GM10266 (cell line): ENCODE measurements around the gene ACMSD.

Source experiments
- DNase-seq: peaks from one replicate; pipeline ENCODE4 v3.0.0; 2012; ENCODE audit errors: extremely low spot score
- TF ChIP-seq, protein P1 (sequence below): IDR thresholded peaks from 2 replicates; pipeline ENCODE4 v1.5.1; 2012; ENCODE audit warnings: mild to moderate bottlenecking, low read depth; ENCODE audit not compliant: control insufficient read depth, insufficient read depth; ENCODE audit errors: missing control alignments

Gene ACMSD

DNA sequence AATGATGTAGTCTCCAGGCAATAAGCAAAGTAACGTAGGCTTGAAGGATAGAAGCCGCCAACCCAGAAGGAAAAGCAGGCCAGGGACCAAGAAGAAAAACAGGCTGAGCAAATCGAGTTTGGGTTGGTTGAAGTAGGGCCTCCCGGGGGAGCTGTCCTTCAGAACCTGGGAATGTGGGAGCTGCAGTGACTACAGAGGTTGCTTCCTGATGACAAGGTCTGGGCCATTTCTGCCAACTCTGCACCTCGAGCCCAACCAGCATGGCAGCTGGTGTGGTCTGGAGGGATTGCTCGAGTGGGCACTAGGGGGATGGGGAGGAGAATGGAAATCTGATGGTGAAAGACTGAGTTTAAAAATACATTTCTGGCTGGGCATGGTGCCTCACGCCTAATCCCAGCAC is 14.1 kb downstream of the ACMSD start:
- no peak for DNase-seq
- TF ChIP-seq, protein P1, sequence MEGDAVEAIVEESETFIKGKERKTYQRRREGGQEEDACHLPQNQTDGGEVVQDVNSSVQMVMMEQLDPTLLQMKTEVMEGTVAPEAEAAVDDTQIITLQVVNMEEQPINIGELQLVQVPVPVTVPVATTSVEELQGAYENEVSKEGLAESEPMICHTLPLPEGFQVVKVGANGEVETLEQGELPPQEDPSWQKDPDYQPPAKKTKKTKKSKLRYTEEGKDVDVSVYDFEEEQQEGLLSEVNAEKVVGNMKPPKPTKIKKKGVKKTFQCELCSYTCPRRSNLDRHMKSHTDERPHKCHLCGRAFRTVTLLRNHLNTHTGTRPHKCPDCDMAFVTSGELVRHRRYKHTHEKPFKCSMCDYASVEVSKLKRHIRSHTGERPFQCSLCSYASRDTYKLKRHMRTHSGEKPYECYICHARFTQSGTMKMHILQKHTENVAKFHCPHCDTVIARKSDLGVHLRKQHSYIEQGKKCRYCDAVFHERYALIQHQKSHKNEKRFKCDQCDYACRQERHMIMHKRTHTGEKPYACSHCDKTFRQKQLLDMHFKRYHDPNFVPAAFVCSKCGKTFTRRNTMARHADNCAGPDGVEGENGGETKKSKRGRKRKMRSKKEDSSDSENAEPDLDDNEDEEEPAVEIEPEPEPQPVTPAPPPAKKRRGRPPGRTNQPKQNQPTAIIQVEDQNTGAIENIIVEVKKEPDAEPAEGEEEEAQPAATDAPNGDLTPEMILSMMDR: no peak

DNA sequence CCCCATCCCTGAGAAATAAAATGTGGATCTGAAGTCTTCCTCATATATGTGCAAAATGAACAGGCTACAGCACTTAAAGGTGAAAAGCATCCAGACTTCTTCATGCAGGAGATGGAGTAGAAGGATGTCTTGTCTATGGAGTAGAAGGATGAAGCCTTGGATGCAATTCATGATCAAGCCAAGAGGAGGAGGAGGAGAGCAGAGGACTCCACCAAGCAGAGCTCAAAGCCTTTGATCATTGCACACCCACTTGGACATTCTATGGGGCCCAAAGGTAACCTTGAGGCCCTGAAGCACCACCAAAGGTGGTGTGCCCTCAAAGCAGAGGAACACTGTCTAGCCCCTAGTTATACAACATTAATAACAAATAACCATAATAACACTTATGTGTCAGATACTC is 17.3 kb downstream of the ACMSD start:
- TF ChIP-seq, protein P1: no peak
- DNase-seq: no peak

DNA sequence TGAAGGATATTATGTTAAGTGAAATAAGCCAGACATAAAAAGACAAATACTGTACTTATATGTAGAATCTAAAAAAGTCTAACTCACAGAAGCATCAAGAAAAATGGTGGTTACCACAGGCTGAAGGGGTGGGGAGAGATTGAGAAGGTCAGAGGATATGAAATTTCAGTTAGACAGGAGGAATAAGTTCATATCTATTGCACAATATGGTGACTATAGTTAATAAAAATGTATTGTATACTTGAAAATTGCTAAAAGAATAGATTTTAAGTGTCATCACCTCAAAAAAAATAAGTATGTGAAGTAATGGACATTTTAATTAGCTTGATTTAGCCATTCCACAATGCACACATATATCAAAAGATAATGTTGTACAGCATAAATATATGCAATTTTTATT is 19.8 kb downstream of the ACMSD start:
- TF ChIP-seq, protein P1: no peak
- DNase-seq: no peak

DNA sequence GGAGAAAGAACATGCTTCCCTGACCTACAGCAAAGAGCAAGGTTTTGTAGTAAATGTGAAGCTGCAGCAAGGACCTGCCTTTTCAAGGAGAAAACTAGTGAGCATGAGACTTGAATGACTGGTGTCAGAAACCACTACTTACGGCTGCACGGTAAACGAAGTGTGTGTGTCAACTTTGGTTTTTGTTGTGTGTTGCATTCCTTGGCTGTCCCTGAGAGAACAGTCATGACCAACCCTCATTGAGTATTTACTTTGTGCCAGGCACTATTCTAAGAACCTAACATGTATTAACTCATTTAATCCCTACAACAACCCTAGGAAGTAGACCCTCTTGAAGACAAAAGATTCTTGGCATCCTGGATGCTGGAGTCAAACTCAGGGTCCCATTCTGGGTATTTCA is 22.8 kb downstream of the ACMSD start:
- TF ChIP-seq, protein P1: no peak

DNA sequence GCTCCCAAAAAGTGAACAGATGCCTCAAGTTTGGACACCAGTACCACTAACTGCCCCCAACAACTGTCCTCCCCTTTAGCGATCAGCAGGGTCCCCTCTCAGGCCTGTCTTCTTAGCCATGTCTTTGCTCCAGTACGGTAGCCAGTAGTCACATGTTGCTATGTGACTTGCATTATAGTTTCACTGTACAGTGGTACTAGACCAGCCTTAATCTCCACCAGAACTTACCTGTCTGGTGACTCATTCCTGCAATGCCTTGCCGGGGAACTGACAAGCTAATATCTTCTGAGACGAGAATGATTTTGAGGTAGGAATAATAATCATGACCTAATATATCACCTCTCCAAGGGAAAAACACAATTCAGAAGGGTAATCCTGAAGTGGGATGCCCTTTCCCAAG is 23.7 kb downstream of the ACMSD start:
- no peak for DNase-seq
- TF ChIP-seq, protein P1: no peak

More for the DNA sequence above, 22.8 kb downstream of the ACMSD start:
- DNase-seq: no peak

DNA sequence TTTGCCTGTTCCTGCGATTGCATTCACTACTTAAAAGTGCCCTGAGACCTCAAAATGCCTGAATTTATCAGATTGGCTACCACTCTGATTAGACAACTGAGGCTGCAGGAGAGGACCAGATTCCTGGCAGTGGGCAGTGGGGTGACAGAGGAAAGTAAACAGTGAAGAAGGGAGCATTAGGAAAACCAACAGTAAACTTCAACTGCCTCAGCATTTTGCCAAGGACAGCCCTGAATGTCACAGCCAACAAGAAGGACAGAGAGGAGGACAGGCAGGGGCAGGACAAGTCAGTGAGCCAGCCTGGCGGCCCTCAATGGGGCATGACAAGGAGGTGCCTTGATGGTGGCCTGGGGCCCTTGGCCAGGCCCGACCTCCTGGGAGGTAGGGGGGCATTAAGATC is 24.3 kb downstream of the ACMSD start:
- no peak for DNase-seq
- TF ChIP-seq, protein P1: no peak

DNA sequence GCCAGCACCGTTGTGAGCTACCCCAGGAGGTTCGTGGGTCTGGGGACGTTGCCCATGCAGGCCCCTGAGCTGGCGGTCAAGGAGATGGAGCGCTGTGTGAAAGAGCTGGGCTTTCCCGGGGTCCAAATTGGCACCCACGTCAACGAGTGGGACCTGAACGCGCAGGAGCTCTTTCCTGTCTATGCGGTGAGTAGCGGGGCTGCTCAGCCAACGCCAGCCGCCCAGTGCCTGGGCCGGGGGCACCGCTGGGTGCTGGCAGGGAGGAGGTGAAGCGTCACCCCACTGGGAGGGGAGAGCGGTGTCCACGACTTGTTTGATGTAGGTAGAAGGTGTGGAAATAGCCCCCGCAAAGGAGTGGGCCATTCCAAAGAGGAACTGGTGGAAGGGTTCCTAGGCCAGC is 25.0 kb downstream of the ACMSD start:
- TF ChIP-seq, protein P1: no peak
- DNase-seq: no peak
